GM23248 (cell line): Measurements from ENCODE around the gene TYMP.

Source experiments
- EZH2 ChIP-seq: fragments of 200-600 bp; sonication (generic); IDR thresholded peaks from 2 replicates; pipeline ENCODE4 v1.6.1; 2018; ENCODE audit warnings: antibody characterized with exemption, mild to moderate bottlenecking; ENCODE audit not compliant: insufficient read depth, poor library complexity, severe bottlenecking
- EZH2phosphoT487 ChIP-seq: fragments of 200-600 bp; sonication (generic); IDR thresholded peaks from 2 replicates; pipeline ENCODE4 v1.6.1; 2018; ENCODE audit warnings: antibody characterized with exemption, moderate library complexity, mild to moderate bottlenecking, low read depth; ENCODE audit not compliant: insufficient read depth

DNA sequence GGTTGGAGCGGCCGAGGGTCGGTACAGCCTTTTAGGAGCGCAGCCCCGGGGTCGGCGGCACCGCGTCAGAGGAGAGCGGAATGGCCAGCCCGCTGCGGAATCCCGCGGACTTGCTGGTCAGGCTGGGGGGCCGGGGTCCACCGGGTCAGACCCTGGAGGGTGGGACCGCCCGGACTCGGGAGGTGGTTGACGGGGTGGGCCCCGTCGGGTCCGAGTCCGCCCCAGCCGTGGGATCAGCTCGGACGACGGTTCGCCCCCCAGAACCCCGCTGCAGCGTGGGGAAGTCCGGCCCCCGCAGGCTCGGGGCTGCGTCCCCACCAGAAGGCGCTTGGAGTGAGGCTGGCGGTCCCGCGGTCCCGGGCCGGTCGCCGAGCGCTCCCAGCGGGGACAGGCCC, 48.8 kb downstream of the TYMP start:
- TF ChIP-seq EZH2 (no peak), EZH2phosphoT487 (no peak)
